Regular cardiac myocyte (primary cell): ENCODE results near the gene TRPC6. TPM values are rescaled to one million over a fixed set of nuclear protein-coding genes. Genes with fewer than 3 reads are reported as not detected.

Experiments
- total RNA-seq: library from RNA; depleted of rRNA; stranded (reverse); fragments of >200 nt; gene quantifications from 2 replicates; pipeline ENCODE4 v1.2.3, GENCODE V29; 2014

The TRPC6 gene
- total RNA-seq: 2.1 and 3.9 TPM in 2 replicates

DNA sequence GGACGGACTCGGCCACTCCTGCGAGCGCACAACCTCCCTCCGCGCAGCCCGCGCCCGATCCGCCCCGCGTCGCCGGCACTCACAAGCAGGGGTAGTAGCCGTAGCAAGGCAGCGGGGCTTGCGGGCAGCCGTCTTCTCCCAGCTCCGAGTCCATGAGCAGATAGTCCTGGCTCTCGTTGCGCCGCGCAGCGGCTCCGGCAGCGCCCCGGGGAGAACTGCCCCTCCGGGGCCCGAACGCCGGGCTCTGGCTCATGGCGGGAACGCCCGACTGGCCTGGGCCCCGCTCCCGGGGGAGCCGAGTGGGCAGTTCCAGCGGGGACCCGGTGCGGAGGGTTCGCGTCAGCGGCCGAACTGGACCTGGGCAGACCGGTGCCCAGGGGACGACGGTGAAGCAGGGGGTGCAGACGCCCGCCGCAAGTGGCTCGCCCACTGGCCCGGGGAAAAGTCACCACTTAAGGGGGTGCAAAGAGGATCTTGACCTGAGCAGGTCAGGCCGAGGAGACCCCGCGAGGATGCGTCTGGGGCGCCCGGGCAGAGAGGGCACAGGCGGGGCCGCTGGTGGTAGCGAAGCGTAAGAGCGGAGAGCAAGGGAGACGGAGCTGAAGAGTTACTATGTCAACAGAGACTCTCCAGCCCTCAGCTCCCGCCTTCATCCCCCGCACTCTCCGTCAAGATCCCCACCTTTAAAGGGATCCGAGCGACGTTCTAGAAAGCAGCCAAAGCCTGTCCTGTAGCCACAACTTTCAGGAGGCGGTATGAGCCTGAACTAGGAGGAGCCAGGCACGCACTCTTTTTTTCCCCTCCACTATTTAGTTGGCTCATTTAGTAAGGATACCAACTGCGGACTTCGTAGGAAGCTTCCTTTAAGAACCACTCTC lies at the start of gene TRPC6:
Gene TRPC6, minus strand, starts transcription at position 757 of the 878 bp plus-strand sequence. Its CDS starts 504 bp downstream, at position 253.

